ENCODE results near the gene DUOXA2. TPM values are rescaled to one million over a fixed set of nuclear protein-coding genes. Genes with fewer than 3 reads are reported as not detected.
"Not testable (repeated sequence)": the region's sequence is repeated elsewhere in the genome, so short reads cannot be mapped to it uniquely, and the experiment has no call there.

DUOXA2 gene
- total RNA-seq, 1 donor from 2014 or later, result 10.4 TPM

DNA sequence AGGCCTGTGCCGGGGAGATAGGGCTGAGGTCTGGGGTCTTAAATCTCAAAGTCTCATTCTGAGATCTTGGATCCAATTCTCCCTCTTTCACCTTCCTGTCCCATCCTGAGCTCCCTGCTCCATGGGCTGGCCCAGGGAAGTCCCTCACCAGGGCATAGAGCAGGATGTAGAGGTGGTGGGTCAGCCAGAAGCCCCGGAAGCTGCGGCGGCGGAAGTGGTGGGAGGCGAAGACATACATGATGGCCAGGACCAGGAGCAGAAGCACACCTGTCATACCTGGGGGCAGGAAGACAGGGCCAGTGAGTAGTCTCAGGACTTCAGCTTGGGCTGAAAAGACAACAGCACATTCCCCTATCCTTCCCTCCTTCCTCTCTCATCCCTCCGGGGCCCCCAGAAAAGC is 16.7 kb upstream of the DUOXA2 start:
- ATAC-seq, result no peak

DNA sequence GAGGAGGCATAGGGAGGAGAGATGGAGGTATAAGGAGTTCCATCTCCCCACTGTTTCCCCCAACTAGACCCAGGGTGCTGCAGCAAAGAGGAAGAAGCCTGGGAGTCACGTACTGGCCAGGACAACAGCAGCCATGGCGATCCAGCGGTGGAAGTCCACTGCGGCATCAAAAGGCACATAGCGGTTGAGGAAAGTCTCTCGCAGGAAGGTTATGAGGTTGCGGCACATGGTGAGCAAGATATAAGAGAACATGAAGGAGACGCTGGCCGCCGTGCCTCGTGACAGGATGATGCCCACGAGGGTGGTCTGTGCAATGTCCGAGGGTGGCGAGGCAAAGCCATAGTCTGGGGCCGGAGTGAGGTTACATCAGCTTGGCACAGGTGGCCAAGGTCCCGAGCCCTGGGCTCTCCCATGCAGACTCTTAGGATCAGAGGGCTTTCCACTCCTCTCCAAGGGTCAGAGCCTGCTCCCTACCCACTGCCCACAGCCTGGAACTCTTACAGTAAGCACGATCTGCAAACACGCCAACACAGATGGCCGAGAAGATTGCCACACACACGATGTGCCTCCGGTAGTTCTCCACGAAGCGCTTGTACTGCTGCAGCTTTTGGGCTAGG is 14.5 kb upstream of the DUOXA2 start:
- no peak for ATAC-seq

DNA sequence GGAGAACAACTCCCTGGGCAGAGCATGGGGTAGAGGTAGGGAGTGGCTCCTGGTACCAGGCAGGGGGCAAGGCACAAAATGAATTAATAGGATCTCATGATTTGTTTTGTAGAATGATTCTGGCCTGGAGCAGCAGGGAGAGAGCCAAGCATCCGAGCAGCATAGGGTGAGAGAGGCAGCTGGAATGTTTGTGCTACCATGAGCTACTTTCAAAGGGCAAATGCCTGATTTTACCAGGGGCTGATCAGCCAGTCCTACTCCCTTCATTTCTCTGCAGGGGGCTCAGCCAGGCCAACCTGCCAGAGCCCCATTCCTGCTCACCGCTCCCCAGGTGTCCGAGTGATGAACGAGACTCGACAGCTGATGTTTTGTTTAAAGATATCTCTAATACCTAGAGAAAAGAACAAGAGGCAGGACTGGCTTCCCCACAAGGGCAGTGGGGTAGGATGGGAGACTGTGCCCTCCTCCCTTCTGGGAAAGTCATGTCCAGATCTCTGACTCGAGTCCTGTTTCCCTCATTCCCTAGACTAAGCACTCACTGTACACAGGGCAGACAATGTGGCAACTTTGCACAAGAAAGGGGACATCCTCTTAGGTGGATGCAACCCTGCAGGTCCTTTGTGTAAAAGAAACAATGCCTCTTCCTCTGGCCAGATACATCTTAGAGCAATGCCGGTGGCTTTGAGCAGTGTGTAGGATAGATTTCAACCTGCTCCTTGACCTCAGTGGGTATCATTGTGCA is 13.1 kb upstream of the DUOXA2 start:
- no peak for ATAC-seq

DNA sequence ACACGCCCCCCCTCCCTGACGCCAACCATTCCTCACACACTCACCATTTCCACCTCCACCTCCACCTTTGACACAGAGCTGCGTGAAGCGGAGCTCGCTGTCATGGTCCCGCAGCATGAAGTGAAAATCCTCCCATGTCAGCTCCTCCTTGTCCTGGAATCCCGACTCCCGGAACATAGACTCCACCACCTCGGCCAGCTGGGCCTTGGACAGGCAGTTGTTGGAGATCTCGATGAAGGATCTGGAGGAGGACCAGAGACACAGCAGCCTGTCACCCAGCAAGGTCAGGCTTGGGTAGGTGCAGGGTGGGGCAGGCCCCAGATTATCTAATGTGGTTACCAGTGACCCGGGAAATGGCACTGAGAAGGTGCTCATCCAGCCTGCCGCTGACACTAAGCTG is 12.4 kb upstream of the DUOXA2 start:
- peak; percentile 30 for ATAC-seq

DNA sequence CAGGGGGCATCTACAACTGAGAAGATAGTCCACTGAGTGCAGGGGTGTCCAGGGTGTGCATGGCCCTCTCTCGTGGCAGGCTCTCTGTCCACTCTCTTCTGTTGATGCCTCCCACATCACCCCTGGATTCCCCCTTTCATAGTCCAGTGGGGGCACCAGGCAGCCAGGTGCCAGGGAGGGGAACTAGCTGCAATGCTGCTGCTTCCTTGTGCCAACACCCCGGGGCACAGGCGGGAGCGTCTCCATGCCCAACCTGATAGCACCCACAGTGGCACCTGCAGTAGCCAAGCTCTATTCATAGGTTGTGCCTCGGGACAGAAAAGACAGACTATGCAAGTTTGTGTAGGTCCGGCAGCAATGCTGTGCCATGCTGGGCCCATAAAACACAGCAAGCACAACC is 11.9 kb upstream of the DUOXA2 start:
- ATAC-seq, result no peak

DNA sequence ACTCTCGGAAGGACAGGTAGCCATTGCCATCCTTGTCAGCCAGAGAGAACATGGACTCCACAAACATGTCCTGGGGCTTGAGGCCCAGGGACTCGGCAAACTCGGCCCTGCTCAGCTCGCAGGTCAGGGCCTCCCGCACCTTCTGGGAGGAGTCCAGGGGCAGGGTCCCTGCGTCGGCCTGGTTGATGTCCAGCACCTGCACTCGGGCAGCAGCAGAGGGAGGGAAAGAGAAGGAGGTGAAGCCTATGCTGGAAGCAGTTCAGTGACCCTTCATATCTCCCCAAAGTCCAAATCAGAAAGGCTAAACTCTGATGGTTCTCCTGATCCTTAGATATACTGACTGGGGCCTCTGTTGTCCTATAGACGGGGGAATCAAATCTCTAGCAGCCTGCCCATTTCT is 10.0 kb upstream of the DUOXA2 start:
- ATAC-seq, result not testable (repeated sequence)

DNA sequence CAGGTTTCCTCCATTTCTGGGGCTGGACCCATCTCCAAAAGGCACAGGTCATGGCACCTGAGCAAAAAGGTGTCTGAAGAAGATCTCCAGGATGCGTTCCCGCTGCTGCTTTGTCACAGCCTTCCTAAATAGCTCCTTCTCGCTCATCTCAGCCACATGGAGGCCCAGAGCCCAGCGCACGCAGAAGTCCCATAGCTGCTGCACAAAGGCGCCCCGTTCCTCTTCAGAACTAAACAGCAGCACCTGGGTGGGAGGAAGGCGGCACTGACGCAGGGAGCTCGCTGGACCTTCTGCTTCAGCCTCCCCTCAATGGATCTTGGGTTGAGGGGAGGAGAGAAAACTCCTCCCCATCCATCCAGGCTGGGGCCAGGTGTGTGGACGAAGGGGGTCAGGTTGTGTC is 8.5 kb upstream of the DUOXA2 start:
- ATAC-seq, result no peak

DNA sequence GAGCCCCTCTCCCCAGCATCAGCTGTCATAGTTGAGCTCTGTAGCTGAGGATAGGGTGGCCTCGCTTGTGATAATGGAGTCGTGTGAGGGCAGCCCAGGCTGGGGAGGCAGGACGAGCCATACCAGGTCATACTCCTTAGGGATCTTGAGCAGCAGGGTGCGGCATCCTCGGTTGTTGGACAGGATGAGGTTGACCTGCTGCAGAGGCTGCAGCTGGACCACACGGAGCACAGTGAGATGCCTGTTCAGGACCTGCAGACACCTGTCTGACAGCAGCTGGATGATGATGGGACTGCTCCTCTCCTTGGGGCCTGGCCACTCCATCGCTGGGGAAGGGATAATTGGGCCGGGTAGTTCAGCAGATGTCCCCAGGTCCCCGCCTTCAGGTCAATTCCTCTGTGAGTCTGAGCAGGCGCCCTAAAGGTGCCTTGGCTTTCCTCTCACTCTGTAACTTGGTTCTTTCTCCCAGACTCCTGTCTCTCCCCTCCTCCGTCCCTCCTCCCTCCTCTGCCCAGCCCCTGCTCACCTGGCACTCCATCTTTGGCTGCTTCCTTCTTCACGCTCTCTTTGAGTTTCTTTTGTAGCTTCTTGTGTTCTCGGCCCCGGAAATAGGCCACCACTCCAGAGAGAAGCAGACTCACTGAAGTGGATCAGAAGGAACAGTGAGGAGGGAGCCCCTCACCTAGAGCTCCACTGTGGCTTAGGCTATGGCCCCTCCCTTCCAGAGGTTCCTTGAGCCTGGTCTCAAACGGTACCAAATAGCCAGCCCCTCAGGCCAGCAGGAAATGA is 7.9 kb upstream of the DUOXA2 start:
- no peak for ATAC-seq

DNA sequence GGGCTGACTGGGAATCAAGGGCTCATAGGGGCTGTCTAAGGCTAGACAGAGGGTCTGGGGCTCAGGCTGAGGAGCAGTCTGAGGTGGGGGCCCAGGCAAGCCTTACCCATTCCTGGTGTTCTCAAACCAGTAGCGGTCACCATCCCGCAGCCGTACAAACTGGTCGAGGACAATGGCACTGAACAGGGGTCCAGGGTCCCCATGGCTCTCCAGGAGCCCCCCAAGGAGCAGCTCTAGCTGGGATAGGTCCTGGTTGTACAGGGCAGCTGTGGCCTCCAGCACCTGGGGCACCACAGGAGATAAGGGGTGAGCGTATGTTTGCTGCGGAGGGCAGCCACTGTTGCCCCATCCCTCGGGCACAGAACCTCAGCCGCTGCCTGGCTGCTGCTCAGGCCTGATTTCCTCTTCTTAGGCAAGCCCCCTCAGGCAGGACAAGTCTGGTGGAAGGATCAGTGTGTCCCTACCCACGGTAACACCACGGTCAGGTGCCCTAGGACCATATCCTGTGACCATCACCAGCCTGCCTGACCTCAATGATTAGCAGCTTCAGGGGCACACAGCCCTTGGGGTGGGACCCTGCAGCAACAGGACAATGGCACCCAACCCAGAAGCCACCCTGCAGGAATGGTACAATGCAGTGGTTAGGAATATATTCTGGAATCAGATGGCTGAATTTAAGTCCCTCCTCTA is 6.0 kb upstream of the DUOXA2 start:
- ATAC-seq, result no peak

DNA sequence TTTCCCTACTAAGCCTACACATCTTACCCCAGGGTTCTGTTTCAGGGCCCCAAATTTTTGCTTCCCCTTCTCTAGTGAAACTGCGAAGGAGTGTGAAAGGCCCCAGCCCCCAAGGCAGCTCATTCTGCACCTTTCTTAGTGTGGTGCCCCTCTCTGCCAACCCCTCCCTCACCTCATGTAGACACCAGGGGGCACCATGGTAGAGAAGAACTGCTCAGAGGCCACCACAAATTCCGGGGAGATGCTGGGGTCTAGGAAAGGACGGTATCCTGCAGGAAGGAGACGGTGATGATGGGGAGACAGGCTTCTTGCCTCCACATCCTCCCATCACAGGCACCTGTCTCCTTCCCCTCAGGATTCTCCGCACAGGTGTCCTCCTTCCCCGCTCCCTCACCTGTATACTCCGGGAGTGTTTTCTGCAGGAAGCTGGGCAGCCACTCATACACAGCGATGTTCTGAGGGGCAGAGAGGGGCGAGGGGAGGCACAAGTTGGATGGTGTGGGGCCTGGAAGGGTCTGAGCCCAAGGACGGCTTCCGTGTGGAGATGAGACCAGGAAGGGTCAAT is 3.8 kb upstream of the DUOXA2 start:
- no peak for ATAC-seq

DNA sequence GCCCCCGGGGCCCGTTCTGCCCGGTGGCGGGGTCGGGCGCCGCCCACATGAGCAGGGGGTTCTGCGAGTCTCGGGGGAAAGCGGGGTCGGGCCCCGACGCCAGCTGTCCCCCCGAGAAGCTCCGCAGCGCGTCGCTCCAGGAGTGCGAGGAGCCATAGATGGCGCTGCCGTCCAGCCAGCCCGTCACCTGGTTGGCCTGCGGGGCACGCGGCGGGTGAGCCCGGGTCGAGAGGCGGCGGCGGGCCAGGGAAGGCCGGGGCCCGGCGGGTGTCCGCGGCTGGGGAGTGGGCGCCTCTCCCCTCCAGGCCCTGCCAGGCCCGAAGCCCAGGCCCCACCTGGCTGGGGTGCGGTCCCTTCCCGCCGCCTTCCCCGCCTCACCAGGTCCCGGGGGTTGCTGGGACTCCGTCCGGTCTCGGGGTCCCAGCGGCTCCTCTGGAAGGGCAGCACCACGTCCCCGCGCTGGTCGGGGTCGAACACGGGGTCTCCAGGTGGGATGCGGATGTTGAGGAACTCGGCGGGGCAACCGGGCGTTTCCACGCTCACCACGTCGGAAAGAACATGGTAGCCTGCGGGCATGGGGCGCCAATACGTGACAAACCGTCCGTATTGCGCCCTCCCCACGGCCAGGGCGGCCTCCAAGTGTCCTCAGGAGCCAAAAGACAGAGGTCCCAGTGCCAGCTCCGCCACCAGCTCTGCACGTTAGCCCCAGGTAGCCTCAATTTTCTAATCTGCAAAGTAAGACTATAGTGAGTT is 2.6 kb upstream of the DUOXA2 start:
- peak; percentile 1 for ATAC-seq

DNA sequence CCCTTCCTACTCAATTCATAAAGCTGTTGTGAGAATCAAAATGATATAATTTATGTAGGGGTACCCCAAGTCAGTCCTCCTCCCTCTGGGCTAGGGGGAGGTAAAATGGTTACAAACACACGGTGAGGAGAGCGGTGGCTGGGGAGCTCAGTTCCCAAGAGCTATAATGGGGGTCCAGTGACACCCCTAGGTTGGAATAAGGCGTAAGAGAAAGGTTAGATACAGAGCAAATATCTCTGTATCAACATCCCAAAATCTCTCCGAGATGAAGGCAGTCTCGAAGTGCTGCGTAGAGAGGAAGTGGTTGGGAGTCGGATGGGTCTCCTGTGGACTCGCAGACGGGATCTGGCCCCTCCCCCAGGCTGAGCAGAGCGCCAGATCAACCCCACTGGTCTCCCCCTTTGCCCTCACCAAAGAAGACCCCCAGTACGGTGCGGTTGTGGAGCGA is 2.0 kb upstream of the DUOXA2 start:
- no peak for ATAC-seq

DNA sequence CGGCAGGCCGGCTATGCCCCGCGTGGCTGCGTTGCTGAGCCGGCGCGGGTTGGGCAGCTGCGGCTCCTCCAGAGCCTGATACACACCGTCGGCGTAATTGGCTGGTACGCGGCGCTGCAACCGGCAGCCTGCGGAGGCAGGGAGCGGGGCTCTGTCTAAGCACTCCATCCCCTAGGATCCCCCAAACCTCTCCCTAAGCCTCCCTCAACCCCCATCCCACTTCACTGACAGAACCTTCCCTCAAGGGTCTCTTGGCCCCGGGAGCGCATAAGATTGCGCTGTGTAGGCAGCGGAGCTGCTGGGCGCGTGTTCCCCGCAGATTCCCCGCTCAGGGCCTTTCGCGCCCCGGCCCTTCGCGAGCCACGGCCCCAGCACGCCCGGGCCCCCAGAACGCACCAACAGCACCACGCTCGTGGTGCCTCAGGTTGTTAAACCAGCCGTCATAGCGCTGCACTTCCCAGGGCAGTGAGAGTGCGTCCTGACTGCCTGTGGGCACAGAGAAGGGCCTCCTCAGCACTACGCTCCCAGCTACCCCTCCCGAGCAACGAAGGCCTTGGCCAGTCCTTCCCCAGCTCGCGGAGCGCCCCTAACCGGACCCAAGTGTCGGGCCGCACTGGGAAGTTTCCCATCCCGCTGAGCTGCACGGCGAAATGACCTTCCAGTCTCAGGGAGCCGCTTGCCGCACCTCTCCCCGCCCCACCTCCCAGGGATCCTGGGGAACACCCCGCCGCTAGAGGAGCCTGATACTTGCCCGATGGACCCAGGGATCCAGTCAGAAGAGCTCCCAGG is 1.3 kb upstream of the DUOXA2 start:
- ATAC-seq, result peak; percentile 24

DNA sequence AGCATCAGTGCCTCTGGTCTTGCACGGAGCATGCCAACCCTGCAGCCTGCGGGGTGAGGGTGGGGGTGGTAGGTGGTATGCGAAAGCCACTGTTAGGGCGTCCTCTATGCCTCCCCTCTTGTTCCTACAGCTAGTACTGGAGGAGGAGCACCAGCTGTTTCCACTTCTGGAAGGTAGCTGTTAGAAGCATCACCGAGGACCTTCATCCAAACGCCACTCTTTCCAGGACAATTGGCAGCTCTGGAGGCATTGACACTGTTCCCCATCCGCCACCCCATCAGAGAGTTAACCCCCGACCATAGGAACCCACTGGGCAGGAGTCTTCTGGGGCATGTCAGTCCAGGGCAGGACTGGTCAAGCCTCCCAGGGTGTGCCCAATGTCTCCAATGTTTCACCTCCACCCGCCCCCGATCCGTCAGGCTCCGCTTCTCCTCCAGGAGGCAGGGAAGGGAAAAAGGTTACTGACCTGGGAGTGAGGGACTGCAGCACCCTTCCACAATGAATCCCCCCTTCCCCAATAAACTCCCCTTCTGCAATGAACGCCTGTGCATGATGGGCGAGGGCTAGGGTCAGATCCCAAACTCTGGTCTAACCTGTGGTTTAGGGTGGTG is 641 bp upstream of the DUOXA2 start:
- no peak for ATAC-seq

DNA sequence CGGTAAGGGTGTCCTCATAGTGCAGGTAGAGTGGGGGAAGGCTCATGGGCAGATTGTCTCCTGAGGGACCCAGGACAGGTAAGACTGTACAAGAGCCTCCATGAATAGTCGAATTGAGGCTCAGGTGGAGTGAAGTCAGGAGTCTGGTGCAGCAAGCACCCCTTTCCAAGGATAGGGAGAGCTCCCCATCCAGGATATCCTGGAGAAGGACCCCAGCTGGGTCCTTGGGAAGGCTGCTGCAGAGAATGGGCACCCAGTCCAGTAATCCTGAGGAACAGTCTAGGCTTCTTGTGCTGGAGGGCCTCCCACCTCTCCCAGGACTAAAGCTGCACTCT is 592 bp downstream of the DUOXA2 start:
- ATAC-seq, result peak; percentile 2

DNA sequence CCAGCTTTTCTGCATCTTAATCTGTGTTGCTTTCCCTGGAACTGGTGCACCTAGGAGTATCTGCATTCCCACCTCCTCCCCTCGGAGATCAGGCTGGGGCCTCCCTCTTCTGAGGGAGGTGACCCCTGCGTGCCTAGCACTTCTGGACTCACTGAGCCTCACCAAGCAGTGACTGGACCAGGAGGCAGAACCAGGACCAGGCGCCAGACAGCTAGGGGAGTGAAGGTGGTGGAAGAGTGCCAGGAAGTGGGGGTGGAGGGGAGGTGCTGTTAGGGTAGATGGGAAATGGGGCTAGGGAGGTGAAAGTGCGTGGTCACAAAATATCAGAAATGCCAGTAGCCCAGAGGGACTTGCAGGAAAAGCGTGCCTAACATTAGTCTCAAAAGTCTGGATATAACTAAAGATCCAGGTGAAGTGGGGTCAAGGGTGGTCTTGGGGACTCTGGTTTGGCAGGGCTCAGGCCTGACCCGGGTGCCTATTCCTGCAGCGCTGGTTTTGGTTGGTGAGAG is 1.2 kb downstream of the DUOXA2 start:
- no peak for ATAC-seq

DNA sequence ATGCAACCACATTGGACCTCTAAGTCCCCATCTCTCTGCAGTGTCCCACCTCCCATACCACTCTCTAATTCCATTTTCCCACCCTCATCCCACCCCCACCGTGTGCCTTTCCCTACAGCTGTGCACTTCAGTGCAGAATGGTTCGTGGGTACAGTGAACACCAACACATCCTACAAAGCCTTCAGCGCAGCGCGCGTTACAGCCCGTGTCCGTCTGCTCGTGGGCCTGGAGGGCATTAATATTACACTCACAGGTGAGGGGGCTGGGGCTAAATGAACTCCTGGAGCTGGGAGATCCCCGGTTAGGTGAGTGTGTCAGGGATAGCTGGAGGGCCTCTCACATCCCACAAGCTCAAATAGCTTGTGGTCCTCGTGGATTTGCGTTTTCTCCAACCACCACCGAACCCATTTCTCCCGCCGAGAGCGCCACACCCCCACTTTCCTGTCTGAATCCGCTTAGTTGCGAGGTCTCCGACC is 1.9 kb downstream of the DUOXA2 start:
- ATAC-seq, result no peak

DNA sequence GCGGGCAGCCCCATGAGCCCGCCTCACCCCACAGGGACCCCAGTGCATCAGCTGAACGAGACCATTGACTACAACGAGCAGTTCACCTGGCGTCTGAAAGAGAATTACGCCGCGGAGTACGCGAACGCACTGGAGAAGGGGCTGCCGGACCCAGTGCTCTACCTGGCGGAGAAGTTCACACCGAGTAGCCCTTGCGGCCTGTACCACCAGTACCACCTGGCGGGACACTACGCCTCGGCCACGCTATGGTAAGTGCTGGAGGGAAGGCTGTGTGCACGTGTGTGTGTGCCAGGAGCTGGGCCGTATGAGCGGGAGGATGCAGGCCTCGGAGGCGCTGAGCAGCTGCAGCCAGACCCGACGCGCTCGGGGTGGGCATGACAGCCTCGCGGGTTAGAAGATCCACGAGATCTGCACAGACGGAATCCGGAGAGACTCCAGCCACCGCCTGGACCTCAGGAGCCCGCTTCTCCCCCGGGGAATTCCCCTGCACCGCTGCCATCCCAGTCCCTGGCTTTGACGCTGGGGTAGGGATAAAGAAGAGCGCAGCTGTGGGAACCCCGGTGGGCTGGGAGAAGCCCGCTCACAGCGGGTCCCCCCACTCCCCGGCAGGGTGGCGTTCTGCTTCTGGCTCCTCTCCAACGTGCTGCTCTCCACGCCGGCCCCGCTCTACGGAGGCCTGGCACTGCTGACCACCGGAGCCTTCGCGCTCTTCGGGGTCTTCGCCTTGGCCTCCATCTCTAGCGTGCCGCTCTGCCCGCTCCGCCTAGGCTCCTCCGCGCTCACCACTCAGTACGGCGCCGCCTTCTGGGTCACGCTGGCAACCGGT is 2.6 kb downstream of the DUOXA2 start:
- no peak for ATAC-seq

All from esophagus mucosa (tissue), 1 donor.